ENCODE results near the gene PRKCE. TPM values are rescaled to one million over a fixed set of nuclear protein-coding genes. Genes with fewer than 3 reads are reported as not detected.
"Not testable (repeated sequence)": the region's sequence is repeated elsewhere in the genome, so short reads cannot be mapped to it uniquely, and the experiment has no call there.

The PRKCE gene
- total RNA-seq, 1 donor from 2014 or later: 34.1 TPM

DNA sequence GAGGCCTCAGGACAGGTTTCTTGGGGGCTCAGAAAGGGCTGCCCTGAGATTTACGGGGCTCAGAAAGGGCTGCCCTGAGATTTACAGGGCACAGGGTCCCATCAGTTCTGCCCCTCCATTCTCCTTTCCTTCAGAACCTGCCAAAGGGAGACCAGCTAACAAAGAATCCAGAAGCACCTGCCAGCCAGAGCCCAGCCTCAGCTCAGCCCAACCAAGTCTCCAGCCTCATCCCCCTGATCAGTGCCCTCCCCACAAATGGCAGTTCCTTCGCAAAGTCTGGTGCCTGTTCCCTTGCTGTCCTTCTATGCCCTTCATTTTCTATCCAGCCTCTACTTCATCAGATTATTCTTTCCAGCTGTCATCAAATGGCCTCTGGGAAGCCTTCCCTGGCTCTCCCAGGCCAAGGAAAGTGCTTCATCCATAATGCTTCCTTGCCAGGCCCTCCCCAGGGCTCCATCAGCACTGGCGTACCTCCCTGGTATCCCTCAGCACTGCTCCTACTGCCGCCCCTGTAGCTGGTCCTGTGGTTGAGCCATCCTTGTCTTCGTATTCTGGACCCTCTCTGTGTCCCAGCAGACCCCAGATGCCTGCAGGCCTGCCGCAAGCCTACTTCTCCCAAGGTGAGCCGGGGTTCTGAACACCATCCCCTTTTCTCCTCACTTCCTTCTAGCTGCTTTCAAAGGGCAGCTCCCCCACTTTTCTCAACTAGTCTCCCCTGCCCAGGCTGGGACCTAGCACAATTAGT, 549.6 kb downstream of the PRKCE start:
- no peak for DNase-seq (ENCODE audit: low spot score)

DNA sequence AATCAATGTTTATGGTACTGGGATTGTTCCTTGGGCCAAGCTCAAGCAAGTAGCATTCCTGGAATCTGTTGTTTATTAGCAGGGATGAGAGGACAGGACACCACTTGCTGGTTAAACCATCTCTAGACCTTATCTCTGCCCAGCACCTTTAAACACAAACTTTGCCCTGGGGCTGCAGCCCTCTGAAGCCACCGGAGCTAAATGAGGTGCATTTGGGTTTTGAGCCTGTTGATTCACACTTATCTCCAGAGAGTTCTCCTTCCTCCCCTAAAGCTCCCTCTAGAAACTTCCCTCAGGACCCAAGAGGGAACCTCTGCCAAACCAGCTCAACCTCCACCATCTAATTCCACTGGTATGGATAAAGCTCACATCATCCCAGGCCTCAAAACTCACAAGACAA, 551.0 kb downstream of the PRKCE start:
- no peak for DNase-seq (ENCODE audit: low spot score)

DNA sequence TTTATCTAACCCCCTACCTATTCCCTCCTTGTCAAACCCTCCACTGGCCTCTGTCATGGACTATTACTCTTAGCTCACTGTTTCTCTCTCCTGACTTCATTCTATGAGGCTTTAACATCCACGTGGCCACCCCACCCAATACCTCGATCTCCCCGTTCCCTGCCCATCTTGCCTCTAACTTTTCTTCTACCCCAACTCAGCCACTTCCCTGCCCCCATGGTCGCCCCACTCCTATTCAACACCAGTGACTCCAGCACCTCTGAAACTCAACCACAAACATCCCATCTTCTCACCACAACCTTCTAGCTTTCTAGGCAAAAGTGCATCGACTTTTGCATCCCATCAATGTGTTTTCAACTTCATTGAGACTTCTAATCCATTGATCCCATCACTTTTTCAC, 551.5 kb downstream of the PRKCE start:
- no peak for DNase-seq (ENCODE audit: low spot score)

DNA sequence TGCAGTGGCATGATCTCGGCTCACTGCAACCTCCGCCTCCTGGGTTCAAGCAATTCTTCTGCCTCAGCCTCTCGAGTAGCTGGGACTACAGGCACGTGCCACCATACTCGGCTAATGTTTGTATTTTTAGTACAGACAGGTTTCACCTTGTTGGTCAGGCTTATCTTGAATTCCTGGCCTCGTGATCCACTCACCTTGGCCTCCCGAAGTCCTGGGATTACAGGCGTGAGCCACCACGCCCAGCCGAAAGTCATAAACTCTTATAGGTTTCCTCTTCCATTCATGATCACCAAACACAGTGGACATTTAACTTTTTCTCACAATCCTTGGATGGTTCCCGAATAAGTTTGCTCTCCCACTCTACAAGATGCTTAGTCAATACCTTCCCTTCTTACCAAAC, 552.2 kb downstream of the PRKCE start:
- not testable (repeated sequence) for DNase-seq (ENCODE audit: low spot score)

DNA sequence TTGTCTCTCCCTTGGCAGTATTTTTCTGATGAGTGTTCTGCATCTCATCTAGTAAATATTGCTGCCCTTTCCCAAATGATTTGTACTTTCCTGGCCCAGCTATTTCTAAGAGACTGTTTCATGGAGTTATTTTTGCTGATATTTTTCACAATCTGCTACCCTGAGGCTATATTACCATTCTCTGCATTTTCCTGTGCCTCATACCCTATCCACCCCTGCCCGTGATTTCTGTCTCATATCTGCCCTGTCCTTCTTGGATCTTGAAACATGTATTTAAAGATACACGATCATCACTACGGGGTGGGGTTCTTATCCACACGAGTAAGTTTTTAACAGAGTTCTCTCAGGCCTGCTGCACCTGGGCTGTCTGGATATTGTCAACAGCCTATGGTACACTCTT, 556.1 kb downstream of the PRKCE start:
- no peak for DNase-seq (ENCODE audit: low spot score)

DNA sequence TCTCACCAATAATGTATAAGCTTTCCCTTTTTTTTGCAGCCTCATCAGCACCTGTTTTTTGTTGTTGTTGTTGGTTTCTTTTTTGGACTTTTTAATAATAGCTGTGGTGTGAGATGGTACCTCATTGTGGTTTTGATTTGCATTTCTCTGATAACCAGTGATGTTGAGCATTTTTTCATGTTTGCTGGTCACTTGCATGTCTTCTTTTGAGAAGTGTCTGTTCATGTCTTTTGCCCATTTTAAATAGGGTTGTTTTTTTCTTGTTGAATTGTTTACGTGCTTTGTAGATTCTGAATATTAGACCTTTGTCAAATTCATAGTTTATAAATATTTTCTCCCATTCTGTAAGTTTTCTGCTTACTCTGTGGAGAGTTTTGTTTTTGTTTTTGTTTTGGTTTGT, 557.3 kb downstream of the PRKCE start:
- no peak for DNase-seq (ENCODE audit: low spot score)

DNA sequence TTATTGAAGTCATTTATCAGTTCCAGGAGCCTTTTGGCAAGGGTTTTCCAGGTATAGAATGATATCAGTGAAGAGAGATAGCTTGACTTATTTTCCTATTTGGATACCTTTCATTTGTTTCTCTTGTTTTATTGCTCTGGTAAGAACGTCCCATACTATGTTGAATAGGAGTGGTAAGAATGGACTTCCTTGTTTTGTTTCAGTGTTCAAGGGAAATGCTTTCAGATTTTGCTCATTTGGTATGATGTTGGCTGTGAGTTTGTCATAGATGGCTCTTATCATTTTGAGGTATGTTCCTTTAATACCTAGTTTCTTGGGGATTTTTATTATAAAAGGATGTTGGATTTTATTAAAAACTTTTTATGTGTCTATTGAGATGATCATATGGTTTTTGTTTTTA, 558.6 kb downstream of the PRKCE start:
- no peak for DNase-seq (ENCODE audit: low spot score)

DNA sequence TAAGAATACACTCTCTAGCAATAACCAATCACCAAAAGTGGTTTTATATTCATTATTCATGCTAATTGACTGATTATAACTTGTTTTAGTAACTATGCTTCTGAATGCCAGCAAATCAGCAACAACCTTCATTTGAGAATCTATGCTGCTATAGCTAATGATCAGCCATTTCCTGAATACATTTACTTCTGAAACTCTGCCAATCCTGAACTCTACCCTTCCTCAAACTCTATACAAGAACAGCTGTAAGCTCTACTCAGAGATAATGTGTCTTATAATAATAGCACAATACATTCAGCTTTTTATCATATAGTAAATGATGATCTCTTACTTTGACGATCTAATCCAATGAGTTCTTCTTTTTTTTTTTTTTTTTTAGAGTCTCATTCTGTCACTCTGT, 560.0 kb downstream of the PRKCE start:
- no peak for DNase-seq (ENCODE audit: low spot score)

DNA sequence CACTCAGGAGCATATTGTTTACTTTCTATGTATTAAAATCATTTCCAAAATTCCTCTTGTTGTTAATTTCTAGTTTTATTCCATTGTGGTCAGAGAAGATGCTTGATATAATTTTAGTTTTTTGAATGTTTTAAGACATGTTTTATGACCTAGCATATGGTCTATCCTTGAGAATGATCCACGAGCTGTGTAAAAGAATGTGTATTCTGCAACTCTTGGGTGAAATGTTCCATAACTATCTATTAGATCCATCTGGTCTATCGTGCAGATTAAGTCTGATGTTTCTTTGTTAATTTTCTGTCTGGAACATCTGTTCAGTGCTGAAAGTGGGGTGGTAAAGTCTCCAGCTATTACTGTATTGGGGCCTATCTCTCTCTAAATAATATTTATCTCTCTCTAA, 562.4 kb downstream of the PRKCE start:
- no peak for DNase-seq (ENCODE audit: low spot score)

DNA sequence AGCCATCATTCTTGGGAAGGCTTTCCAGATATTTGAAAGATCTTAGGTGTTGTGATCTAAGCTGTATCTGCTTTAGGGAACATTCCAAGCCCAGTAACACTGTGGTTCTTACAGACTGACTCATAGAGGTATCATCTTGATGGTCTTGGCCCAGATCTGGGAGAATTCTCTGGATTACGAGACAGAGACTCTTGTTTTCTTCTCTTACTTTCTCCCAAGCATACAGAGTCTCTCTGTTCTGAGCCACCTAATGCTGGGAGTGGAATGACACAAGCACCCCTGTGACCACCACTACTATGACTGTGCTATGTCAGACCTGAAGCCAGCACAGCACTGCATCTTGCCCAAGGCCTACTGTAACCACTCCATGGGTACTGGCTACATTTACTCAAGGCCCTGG, 564.7 kb downstream of the PRKCE start:
- no peak for DNase-seq (ENCODE audit: low spot score)

DNA sequence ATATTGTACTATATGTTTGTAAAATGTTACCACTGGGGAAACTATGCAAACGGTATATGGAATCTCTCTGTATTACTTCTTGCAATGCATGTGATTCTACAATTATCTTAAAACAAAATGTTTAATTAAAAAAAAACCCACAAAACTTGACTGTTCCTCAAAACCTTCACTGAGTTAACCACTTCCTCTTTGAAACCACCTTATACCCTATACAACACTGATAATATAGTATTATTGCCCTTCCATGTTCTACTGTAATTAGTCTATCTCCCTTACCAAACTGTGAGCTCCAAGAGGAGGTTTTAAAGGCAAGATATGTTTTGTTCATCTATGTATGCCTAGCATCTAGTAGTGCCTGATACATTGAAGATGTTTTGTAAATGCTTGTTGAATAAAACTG, 572.0 kb downstream of the PRKCE start:
- not testable (repeated sequence) for DNase-seq (ENCODE audit: low spot score)

DNA sequence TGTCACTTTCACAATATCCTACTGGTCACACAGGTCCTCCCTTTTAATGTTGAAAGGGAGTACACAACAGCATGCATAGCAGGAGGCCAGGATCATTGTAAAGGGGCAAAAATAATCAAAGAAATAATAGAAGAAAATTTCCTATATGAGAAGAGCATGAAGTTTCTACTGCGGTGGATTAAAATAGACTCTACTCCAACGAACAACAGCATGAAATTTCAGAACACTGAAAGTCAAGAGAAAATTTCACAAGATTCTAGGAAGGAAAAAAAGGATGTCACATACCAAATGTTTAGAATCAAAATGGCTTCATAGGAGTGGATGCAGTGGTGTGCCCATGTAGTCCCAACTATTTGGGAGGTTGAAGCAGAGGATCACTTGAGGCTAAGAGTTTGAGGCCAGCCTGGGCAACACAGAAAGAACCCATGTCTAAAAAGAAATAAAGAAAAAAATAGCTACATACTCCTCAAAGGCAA, 573.7 kb downstream of the PRKCE start:
- no peak for DNase-seq (ENCODE audit: low spot score)

DNA sequence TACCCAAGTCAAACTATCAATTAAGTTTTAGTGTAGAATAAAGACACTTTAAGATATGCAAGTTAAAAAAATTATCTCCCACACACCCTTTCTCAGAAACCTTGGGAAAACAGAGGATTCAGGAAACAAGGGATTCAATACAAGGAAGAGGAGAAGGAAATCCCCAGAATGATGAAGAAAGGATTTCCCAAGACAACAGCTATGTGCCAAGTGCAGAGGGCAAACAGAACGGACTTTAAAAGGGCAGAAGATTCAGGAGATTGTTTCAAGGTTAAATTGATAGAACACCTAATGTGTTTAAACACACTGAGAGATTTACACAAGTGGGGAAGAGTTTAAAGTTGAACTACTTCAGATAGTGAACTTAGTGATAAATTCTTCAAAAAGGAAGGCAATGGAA, 574.3 kb downstream of the PRKCE start:
- DNase-seq (ENCODE audit: low spot score): no peak

DNA sequence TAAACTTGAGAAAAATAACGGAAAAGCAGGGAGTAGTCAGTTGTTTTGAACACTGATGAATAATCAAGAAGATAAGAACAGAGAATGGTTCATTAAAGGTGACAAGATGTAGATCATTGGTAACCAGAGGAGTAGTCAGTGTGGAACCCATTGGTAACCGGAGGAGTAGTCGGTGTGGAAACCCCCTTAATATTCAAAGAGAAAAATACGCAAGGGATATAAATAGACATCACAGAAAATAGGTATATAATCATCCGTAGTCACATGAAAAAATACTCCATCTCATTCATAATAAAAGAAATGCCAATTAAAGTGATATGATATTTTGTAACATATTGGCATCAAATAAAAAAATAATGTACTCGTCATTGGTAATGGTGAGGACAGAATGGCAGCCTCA, 575.1 kb downstream of the PRKCE start:
- DNase-seq (ENCODE audit: low spot score): no peak

DNA sequence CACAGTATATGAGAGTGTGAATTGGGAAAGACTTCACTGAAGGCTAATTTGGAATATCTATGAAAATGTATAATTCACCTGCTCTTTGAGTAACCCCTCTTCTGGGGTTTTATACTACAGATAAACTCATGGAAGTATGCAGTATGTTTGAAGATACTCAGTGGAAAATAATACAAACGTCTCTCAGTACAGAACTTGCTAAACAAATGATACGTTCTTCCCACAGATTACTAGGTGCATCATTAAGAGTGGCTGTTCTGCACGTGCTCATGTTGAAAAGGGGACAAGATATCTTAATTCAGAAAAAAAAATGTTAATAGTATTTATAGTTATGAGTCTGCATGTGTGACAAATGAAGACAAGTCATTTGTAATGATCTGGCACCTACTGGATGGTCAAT, 575.5 kb downstream of the PRKCE start:
- no peak for DNase-seq (ENCODE audit: low spot score)

DNA sequence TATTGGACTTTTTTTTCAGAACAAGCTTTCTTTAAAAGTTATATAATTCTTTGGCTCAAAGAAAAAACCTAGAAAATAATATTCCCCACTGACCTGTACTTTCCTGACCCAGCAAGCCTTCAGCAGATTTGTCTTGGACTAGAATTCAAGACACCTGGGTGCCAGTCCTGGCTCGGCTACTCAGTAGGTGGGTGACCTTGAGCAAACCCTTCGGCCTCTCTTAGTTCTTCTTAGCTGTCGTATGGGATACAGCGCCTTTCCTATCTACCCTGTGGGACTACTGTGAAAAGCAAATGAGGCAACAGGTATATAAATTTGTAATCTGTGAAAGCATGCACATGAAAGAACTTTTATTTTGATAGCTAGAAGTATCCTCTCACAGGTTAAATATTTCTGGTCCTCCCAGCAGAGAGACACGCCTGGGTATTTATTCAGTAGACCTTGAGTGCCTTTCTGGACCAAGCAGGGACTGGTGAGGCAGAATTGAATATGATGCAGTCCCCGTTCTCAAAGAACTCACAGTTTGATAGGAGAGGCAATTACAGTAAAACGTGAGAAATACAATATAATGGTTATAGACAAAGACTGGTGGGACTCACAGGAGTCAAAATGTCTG, 576.3 kb downstream of the PRKCE start:
- DNase-seq (ENCODE audit: low spot score): no peak

DNA sequence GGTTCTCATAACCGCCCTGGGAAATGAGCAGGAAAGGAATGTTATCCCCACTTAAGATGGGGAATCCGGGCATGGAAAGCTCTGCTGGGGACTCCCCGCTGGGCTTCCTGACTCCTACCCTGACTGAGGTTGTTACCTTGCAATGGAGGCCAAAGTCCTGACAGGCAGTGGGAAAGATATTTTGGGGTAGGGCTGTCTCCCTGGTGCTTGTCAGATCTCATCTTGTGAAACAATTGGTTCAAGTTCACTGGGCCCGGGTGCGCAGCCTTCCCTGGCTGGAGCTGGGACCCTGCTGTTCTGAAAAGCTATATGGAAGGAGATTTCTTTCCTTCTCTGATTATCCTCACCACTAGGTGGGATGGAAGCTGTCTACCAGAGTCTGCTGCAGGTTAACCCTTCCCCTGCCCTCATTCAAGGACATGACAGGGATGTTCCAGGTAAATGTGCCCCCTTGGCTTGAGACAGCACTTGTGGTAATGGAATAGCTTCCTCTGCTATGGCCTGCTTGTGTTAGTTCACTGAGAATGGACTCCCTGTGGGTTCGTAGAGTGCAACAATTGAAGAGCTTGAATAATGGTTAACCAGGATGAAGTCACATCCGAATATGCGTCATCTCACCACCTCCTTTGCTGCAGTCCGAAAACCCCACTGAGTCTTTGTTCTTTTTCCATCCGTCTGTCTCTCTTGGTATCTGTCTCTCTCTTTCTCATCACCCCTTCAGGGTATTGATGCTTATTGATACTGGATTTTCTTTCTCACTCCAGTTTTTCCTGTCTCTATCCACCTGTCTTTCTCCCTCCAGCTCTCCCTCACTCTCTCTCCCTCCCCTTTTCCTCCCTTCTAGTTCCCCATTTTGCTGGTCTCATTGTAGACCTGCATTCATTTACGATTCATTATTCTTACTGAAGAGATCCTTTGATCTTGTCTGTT, 577.9 kb downstream of the PRKCE start:
- no peak for DNase-seq (ENCODE audit: low spot score)

DNA sequence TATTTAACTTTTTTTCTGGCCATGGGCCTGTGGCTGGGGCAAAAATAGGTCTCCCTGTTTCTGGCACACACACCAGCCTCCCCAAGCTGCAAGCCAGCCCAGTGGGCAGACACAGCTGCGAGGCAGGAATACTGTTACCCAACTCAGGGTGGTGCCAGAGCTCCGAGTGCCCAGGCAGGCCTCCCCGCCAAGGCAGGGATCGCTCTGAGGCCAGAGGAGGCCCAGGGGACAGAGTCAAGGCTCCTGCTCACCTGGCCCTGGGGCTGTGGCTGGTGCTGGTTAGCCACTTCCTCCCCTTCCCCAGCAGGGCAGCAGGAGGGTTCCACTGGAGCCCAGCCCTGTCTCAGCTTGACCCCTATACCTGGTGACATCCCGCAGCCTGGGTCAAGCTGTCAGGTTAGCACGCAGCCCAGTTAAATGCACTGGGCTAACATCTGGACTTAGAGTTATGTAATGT, 578.7 kb downstream of the PRKCE start:
- DNase-seq (ENCODE audit: low spot score): no peak

DNA sequence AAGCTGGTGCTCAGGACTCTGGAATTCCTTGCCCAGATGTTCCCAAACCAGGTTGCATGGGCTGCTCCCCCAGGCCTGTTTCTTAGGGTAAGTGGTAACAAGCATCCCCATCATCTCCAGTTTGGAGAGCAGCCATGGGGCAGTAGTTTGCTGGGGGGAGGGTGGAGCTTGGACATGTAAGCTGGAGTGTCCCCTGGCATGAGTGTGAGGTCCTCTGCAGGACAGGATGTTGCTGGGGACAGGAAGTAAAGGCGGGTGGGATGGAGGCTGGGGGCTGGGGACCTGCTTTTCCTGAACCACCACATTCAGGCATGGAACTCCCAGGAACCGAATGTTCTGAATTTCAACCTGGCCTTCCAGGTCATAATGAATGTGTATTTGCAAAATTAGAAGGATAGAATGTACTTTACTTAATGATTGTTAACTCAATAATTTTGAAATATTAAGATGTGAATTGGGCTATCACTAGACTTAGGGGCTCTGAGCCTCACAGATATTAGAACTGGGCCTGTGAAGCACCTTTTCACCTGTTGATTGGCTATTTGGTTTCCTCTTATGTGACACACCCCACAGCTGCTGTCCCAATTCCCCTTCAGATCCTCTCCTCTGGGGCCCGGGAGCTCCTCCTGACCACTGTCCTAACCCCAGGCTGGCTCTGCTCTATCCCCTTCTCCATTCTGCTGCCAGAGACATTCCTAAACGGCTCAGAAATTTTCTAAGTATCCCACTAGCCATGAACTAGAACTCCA, 579.4 kb downstream of the PRKCE start:
- DNase-seq (ENCODE audit: low spot score): no peak

DNA sequence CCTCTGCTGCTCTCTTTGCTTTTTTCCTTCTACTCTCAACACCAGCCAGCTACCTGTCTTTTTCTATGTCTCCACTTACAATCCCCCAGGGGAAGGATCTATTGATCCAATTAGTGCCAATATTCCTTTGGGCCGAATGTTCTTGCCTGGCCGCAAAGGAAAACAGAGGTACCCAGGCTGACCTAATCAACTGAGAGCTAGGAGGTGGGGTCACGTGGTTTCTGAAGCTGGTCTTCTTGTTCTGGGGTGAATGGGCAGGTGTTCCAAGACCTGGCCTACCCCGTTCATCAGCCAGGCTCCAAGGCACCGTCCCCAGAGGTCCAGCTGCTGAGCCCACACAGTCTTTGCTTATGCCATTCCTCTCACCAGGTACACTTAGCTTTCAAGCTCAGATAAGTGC, 580.2 kb downstream of the PRKCE start:
- no peak for DNase-seq (ENCODE audit: low spot score)

DNA sequence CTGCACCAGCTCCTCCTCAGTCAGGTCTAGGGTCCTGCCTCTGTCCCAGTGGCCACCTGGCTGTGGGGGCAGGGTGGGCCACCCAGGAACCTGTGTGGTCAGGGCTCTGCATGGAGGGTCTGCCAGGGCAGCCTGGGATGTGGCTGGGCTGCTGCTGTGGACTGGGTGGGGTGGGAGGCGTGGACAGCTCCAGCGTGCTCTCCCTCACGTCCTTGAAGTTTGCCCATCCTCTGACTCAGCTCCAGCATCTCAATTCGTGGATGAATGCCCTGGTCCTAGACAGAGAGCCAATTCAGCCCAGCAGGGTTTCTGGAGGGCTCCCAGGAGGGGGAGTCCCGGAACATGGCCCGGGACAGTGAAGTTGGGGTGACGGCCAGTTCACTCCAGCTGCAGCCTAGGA, 581.4 kb downstream of the PRKCE start:
- DNase-seq (ENCODE audit: low spot score): no peak

Measured in mesenteric fat pad (tissue), 1 donor.